Epithelial cell of umbilical artery (primary cell): ENCODE measurements around the gene BTBD18. TPM values are rescaled to one million over a fixed set of nuclear protein-coding genes. Genes with fewer than 3 reads are reported as not detected.

Experiments used
- total RNA-seq: library from RNA; depleted of rRNA; stranded (reverse); fragments of >200 nt; gene quantifications from 2 replicates; pipeline ENCODE4 v1.2.3, GENCODE V29; 2014

Gene BTBD18, protein sequence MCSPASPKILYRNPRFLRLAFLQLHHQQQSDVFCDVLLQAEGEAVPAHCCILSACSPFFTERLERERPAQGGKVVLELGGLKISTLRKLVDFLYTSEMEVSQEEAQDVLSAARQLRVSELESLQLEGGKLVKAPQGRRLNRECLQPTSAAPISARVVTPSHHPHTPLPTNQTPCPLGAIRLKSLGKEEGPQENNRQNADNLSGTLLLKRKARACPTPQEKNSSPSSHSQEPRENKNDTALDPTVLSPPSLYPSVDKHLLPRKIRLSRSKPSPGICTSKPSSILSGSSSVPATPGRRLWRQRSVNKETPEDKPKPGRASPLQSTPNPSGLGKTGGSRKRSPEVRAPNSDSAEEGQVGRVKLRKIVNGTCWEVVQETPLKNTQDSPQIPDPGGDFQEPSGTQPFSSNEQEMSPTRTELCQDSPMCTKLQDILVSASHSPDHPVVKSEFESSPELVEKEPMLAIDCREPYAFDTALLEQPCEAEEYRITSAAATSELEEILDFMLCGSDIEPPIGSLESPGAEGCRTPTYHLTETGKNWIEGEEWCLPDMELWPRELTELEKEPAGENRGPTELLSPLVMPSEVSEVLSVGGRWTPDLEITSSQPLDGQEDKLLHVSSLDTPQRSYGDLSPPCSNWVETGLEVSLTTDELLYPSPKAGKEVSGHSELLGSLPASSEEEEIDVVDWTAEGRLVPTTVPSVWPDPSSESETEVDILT
- not detected in 2 replicates for total RNA-seq

DNA sequence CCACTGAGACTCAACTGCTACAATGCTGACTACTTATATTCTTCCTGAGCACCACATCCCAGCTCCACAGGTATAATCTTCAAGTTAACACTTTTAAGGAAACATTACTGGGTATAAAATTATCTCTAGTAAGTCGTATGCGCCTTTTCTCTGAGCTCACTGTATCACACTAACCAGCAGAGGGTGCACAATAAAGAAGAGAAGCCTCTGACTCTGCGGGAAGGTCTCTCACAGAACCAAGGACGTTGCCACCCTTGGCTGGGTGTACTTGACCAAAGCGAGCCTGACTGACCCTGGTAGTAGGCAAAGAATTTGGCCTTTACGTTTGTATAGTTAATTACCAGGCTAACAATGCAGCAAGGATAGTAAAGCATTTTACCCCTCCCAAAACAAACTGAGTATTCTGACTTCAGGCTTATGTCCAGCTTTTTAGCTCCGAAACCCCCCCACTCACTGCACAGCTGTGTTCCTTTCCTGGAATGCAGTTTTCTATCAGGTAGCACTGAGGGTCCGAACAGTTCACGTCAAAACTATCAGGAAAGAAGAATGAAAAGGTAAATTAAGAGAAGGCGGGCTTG is at the start of gene BTBD18:
TSS of gene BTBD18 (minus strand) at position 144 of the 578 bp plus-strand sequence. CDS start 631 bp downstream, outside the sequence.

DNA sequence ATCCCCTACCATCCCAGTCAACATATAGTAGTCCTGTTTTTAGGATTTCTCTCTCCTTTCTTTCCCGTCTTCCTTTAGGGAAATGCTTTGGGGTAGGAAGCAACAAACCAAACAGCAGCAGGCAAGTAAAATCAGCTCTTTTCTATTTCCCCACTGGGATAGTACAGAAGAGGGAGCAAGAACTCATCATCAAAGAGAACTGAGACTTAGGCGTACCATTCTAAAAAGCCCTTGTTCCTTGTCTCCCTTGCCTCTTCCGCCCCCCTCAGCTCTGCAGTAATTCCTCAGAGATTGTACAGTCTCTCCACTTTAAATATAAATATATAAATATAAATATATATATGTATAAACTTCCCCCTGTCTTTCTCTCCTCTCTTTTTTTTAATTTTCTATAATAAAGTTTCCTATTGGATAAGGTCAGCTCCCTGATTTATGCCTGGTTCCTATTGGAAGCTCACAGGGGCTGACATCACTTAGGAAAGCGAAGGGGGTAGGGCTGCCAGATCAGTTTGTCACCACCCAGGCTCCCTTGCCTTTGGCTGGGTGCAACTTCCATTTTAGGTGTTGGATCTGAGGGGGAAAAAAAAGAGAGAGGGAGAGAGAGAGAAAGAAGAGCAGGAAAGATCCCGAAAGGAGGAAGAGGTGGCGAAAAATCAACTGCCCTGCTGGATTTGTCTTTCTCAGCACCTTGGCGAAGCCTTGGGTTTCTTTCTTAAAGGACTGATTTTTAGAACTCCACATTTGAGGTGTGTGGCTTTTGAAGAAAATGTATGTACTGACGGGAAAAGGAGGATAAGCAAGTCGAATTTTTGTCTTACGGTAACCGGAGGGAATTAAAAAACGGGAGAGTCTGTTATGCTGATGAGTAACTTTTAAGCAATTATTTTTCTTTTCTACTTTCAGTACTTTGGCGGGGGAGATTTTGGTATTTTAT is 9.9 kb upstream of the BTBD18 start, which contains the start of gene CTNND1:
TSS of gene CTNND1 (plus strand) at position 502 of the 934 bp plus-strand sequence. CDS start 29,677 bp downstream, outside the sequence.

DNA sequence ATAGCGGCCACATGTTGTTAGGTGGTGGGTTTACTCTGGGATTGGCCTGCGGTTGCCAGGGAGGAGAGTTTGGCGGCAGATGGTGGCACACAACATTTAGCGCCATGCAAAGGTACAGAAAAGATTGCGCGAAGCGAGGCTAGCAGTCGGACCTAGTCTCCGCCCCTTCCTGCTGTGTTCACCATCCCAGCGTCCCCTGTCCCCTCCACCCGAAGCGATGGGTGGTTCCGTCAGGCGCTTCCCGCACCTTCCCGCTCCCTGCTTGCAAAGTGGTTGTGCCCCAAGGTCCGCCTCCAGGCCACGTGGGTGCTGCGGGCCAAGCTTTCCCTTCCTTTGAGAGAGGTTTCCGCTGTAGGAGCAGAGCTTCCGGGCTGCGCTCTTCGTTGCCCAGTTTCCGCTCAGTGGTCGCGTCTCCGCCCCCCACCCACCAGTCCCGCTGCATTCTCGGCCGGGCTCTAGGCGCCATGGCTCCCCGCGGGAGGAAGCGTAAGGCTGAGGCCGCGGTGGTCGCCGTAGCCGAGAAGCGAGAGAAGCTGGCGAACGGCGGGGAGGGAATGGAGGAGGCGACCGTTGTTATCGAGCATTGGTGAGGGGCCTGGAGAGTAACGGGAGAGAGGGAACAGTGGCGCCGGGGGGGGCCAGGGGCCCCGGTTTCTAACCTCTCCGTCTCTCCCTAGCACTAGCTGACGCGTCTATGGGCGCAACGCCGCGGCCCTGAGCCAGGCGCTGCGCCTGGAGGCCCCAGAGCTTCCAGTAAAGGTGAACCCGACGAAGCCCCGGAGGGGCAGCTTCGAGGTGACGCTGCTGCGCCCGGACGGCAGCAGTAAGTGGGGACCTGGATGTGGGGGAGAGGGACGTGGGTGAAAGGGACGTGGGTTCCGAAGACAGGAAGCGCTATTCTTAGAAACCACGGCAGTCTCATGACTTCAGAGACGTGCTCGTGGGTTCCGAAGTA is 10.2 kb downstream of the BTBD18 start, which contains the start of gene SELENOH:
TSS of gene SELENOH (plus strand) at position 360 of the 955 bp plus-strand sequence. CDS start at position 465, 105 bp downstream.

DNA sequence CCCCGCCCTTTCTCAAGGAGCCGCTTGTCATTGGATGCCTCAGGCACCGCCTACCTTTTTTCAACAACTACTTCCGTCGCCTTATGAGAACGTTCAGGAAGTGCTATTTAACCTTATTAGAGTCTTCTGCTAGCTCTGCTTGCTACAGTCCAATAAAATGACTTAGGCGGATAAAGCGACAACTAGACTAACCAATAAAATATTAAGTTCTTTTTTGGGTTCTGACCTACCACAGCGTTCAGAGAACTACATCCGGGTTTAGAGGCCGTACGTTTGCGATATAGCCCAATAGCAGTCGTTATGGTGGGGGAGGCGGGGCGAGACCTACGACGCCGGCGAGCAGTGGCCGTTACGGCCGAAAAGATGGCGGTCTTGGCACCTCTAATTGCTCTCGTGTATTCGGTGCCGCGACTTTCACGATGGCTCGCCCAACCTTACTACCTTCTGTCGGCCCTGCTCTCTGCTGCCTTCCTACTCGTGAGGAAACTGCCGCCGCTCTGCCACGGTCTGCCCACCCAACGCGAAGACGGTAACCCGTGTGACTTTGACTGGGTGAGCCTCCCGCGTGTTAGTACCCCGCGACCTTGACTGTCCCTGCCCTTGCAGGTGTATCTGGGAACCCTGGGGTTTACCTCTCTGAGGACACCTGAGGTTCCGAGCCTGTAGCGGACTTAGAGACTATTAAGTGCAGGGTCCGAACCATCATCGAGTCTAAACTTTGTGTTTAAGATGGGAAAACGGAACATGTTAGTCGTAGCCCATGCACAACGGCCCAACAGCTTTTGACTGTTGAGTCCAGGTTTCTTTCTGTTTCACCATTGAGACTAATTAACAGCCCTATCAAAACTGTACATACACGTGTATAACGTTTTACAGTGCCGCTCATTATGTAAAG is 39.1 kb downstream of the BTBD18 start, which contains the start of gene TMX2:
TSS of gene TMX2 (plus strand) at position 338 of the 895 bp plus-strand sequence. CDS start at position 364, 26 bp downstream.

DNA sequence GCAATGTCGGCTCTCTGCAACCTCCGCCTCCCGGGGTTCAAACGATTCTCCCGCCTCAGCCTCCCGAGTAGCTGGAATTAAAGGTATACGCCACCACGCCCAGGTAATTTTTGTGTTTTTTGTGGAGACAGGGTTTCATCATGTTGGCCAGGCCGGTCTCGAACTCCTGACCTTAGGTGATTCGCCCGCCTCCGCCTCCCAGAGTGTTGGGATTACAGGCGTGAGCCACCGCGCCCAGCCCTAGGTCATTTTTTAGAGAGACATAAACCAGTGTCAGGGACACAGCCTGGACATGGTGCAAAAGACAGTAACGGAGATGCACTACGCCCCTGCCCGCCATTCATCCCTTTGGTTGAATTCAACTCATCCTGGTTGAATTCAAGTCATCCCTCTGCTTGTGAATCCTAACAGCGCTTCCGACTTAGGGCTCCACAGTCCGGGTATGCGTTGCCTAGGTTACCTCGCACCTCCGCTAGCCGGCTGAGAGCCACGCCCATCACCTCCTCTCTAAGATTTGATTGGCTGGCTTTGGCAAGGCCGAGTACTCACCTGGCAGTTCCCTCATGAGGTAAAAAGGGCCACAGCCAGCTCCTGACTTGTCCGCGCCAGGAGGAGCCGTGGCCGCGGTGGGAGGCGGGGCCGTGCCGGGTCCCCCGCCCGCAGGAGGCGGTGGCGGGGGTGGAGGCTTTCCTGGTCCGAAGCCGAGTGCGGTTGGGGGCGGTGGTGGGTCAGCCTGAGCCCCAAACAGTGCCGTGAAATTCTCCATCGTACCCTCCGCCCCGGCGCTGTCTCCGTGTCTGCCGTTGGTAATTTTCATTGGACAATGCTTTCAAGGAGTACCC is 40.0 kb downstream of the BTBD18 start, which contains the start of gene MED19:
TSS of gene MED19 (minus strand) at position 802 of the 842 bp plus-strand sequence. CDS start at position 766, 36 bp downstream.

Other genes starting within 250 kb of the BTBD18 start
- gene SLC43A1, start 236.1 kb downstream of the BTBD18 start, total RNA-seq = 13.6 and 17.2 TPM in 2 replicates
- 65.0 and 81.3 TPM in 2 replicates for gene TIMM10, start 221.1 kb downstream of the BTBD18 start, total RNA-seq
- gene SMTNL1, start 214.2 kb downstream of the BTBD18 start, total RNA-seq = not detected in 2 replicates
- gene UBE2L6, start 184.1 kb downstream of the BTBD18 start, total RNA-seq = 17.9 and 76.9 TPM in 2 replicates
- gene SERPING1, start 154.1 kb downstream of the BTBD18 start, total RNA-seq = under 0.01 and 0.46 TPM in 2 replicates
- gene YPEL4, start 101.9 kb downstream of the BTBD18 start, total RNA-seq = under 0.01 TPM in 1 of 2 replicates, not detected in the other
- gene CLP1, start 94.1 kb downstream of the BTBD18 start, total RNA-seq = 28.3 and 31.5 TPM in 2 replicates
- gene ZDHHC5, start 83.7 kb downstream of the BTBD18 start, total RNA-seq = 24.7 and 33.3 TPM in 2 replicates
- gene MED19, start 39.6 kb downstream of the BTBD18 start, total RNA-seq = 19.5 and 19.8 TPM in 2 replicates
- 44.2 and 53.6 TPM in 2 replicates for gene TMX2, start 39.2 kb downstream of the BTBD18 start, total RNA-seq
- gene SELENOH, start 10.3 kb downstream of the BTBD18 start, total RNA-seq = 106 and 115 TPM in 2 replicates
- 172 and 178 TPM in 2 replicates for gene CTNND1, start 10.0 kb upstream of the BTBD18 start, total RNA-seq